ENCODE results near the gene R3HCC1L. TPM values are rescaled to one million over a fixed set of nuclear protein-coding genes. Genes with fewer than 3 reads are reported as not detected.
A peak's percentile ranks its signal among the peaks of the same experiment; 100 is the strongest.
"Not testable (repeated sequence)": the region's sequence is repeated elsewhere in the genome, so short reads cannot be mapped to it uniquely, and the experiment has no call there.

R3HCC1L gene
- total and polyA plus RNA-seq, 2 donors, result 14.7 to 20.4 TPM

- WGBS, result 93% methylated on average over 3 of the region's 3 CpGs
- no peaks in the 10 kb centered on the region for H3K9me3 ChIP-seq (ENCODE audit: control insufficient read depth in 2 of 2, insufficient read depth in 1 of 2, low read length in 1 of 2)
- peaks cover 7 to 9% of the 10 kb centered on the region in 2 donors for H3K4me1 ChIP-seq (ENCODE audit: control insufficient read depth in 2 of 2, insufficient read depth in 2 of 2, low read length in 2 of 2)
- H3K27ac ChIP-seq (ENCODE audit: low read depth in 1 of 2, low read length in 1 of 2), result no peak overlapping the region
- no peaks in the 10 kb centered on the region for H3K36me3 ChIP-seq (ENCODE audit: control insufficient read depth in 2 of 2, insufficient read depth in 2 of 2, low read length in 1 of 2)
- DNase-seq (ENCODE audit: low read depth in 6 of 9, low spot score in 9 of 9), result no peak
- no peaks in the 10 kb centered on the region for H3K27me3 ChIP-seq (ENCODE audit: control insufficient read depth in 2 of 2, insufficient read depth in 1 of 2, low read length in 1 of 2)
- no peak overlapping the region for H3K4me3 ChIP-seq (ENCODE audit: low read length in 2 of 2)
Measured at GRCh38 chr10:98139431-98139830, 5.0 kb downstream of the R3HCC1L start.

- H3K4me3 ChIP-seq (ENCODE audit: low read length in 2 of 2), result no peak overlapping the region
- H3K4me1 ChIP-seq (ENCODE audit: control insufficient read depth in 2 of 2, insufficient read depth in 2 of 2, low read length in 2 of 2), result peaks cover 4 to 5% of the 10 kb centered on the region in 2 donors
- DNase-seq (ENCODE audit: low read depth in 6 of 9, low spot score in 9 of 9), result peak in 1 of 9 donors; percentile 6
- H3K27me3 ChIP-seq (ENCODE audit: control insufficient read depth in 2 of 2, insufficient read depth in 1 of 2, low read length in 1 of 2), result no peaks in the 10 kb centered on the region
- no peaks in the 10 kb centered on the region for H3K9me3 ChIP-seq (ENCODE audit: control insufficient read depth in 2 of 2, insufficient read depth in 1 of 2, low read length in 1 of 2)
- H3K36me3 ChIP-seq (ENCODE audit: control insufficient read depth in 2 of 2, insufficient read depth in 2 of 2, low read length in 1 of 2), result no peaks in the 10 kb centered on the region
- no peak overlapping the region for H3K27ac ChIP-seq (ENCODE audit: low read depth in 1 of 2, low read length in 1 of 2)
Measured at GRCh38 chr10:98141484-98142073, 7.1 kb downstream of the R3HCC1L start.

GRCh38 chr10:98144985-98145384, 10.5 kb downstream of the R3HCC1L start:
- H3K27ac ChIP-seq (ENCODE audit: low read depth in 1 of 2, low read length in 1 of 2), result no peak overlapping the region
- H3K27me3 ChIP-seq (ENCODE audit: control insufficient read depth in 2 of 2, insufficient read depth in 1 of 2, low read length in 1 of 2), result no peaks in the 10 kb centered on the region
- H3K4me1 ChIP-seq (ENCODE audit: control insufficient read depth in 2 of 2, insufficient read depth in 2 of 2, low read length in 2 of 2), result no peaks in the 10 kb centered on the region
- H3K36me3 ChIP-seq (ENCODE audit: control insufficient read depth in 2 of 2, insufficient read depth in 2 of 2, low read length in 1 of 2), result no peaks in the 10 kb centered on the region
- H3K4me3 ChIP-seq (ENCODE audit: low read length in 2 of 2), result no peak overlapping the region
- no peak for DNase-seq (ENCODE audit: low read depth in 6 of 9, low spot score in 9 of 9)
- no peaks in the 10 kb centered on the region for H3K9me3 ChIP-seq (ENCODE audit: control insufficient read depth in 2 of 2, insufficient read depth in 1 of 2, low read length in 1 of 2)
- over 99% methylated on average over 2 of the region's 2 CpGs for WGBS

- H3K9me3 ChIP-seq (ENCODE audit: control insufficient read depth in 2 of 2, insufficient read depth in 1 of 2, low read length in 1 of 2), result peaks cover 0 to 9% of the 10 kb centered on the region in 2 donors
- H3K36me3 ChIP-seq (ENCODE audit: control insufficient read depth in 2 of 2, insufficient read depth in 2 of 2, low read length in 1 of 2), result peaks cover 0 to 5% of the 10 kb centered on the region in 2 donors
- no peak for DNase-seq (ENCODE audit: low read depth in 6 of 9, low spot score in 9 of 9)
- H3K4me3 ChIP-seq (ENCODE audit: low read length in 2 of 2), result no peak overlapping the region
- no peak overlapping the region for H3K27ac ChIP-seq (ENCODE audit: low read depth in 1 of 2, low read length in 1 of 2)
- no peaks in the 10 kb centered on the region for H3K4me1 ChIP-seq (ENCODE audit: control insufficient read depth in 2 of 2, insufficient read depth in 2 of 2, low read length in 2 of 2)
- 96% methylated on average over 1 of the region's 1 CpG for WGBS
- no peaks in the 10 kb centered on the region for H3K27me3 ChIP-seq (ENCODE audit: control insufficient read depth in 2 of 2, insufficient read depth in 1 of 2, low read length in 1 of 2)
Measured at GRCh38 chr10:98149858-98150257, 15.4 kb downstream of the R3HCC1L start.

- Histone ChIP-seq H3K4me1 (ENCODE audit: control insufficient read depth in 2 of 2, insufficient read depth in 2 of 2, low read length in 2 of 2) (no peaks in the 10 kb centered on the region), H3K9me3 (ENCODE audit: control insufficient read depth in 2 of 2, insufficient read depth in 1 of 2, low read length in 1 of 2) (peaks cover 0 to 9% of the 10 kb centered on the region in 2 donors), H3K36me3 (ENCODE audit: control insufficient read depth in 2 of 2, insufficient read depth in 2 of 2, low read length in 1 of 2) (peaks cover 0 to 5% of the 10 kb centered on the region in 2 donors), H3K27ac (ENCODE audit: low read depth in 1 of 2, low read length in 1 of 2) (no peak overlapping the region), H3K4me3 (ENCODE audit: low read length in 2 of 2) (no peak overlapping the region), H3K27me3 (ENCODE audit: control insufficient read depth in 2 of 2, insufficient read depth in 1 of 2, low read length in 1 of 2) (no peaks in the 10 kb centered on the region)
- WGBS, result 98% methylated on average over 5 of the region's 5 CpGs
- DNase-seq (ENCODE audit: low read depth in 6 of 9, low spot score in 9 of 9), result no peak
Measured at GRCh38 chr10:98150544-98150943, 16.1 kb downstream of the R3HCC1L start.

- not testable (repeated sequence) for H3K36me3 ChIP-seq (ENCODE audit: control insufficient read depth in 2 of 2, insufficient read depth in 2 of 2, low read length in 1 of 2); H3K9me3 ChIP-seq (ENCODE audit: control insufficient read depth in 2 of 2, insufficient read depth in 1 of 2, low read length in 1 of 2); H3K4me3 ChIP-seq (ENCODE audit: low read length in 2 of 2); DNase-seq (ENCODE audit: low read depth in 6 of 9, low spot score in 9 of 9); H3K27me3 ChIP-seq (ENCODE audit: control insufficient read depth in 2 of 2, insufficient read depth in 1 of 2, low read length in 1 of 2); H3K27ac ChIP-seq (ENCODE audit: low read depth in 1 of 2, low read length in 1 of 2); H3K4me1 ChIP-seq (ENCODE audit: control insufficient read depth in 2 of 2, insufficient read depth in 2 of 2, low read length in 2 of 2)
- 91% methylated on average over 30 of the region's 30 CpGs for whole genome bisulfite sequencing
Measured at GRCh38 chr10:98152778-98153177, 18.3 kb downstream of the R3HCC1L start.

GRCh38 chr10:98153213-98153958, 18.9 kb downstream of the R3HCC1L start:
- H3K27me3 ChIP-seq (ENCODE audit: control insufficient read depth in 2 of 2, insufficient read depth in 1 of 2, low read length in 1 of 2); H3K4me1 ChIP-seq (ENCODE audit: control insufficient read depth in 2 of 2, insufficient read depth in 2 of 2, low read length in 2 of 2); DNase-seq (ENCODE audit: low read depth in 6 of 9, low spot score in 9 of 9); H3K9me3 ChIP-seq (ENCODE audit: control insufficient read depth in 2 of 2, insufficient read depth in 1 of 2, low read length in 1 of 2); H3K4me3 ChIP-seq (ENCODE audit: low read length in 2 of 2); H3K36me3 ChIP-seq (ENCODE audit: control insufficient read depth in 2 of 2, insufficient read depth in 2 of 2, low read length in 1 of 2); H3K27ac ChIP-seq (ENCODE audit: low read depth in 1 of 2, low read length in 1 of 2): not testable (repeated sequence)
- WGBS, result 94% methylated on average over 8 of the region's 8 CpGs

GRCh38 chr10:98154076-98154475, 19.6 kb downstream of the R3HCC1L start:
- H3K9me3 ChIP-seq (ENCODE audit: control insufficient read depth in 2 of 2, insufficient read depth in 1 of 2, low read length in 1 of 2), result peaks cover 0 to 9% of the 10 kb centered on the region in 2 donors
- WGBS, result 98% methylated on average over 3 of the region's 3 CpGs
- no peak for DNase-seq (ENCODE audit: low read depth in 6 of 9, low spot score in 9 of 9)
- H3K4me1 ChIP-seq (ENCODE audit: control insufficient read depth in 2 of 2, insufficient read depth in 2 of 2, low read length in 2 of 2), result no peaks in the 10 kb centered on the region
- no peaks in the 10 kb centered on the region for H3K27me3 ChIP-seq (ENCODE audit: control insufficient read depth in 2 of 2, insufficient read depth in 1 of 2, low read length in 1 of 2)
- H3K27ac ChIP-seq (ENCODE audit: low read depth in 1 of 2, low read length in 1 of 2), result no peak overlapping the region
- H3K36me3 ChIP-seq (ENCODE audit: control insufficient read depth in 2 of 2, insufficient read depth in 2 of 2, low read length in 1 of 2), result peaks cover 4 to 10% of the 10 kb centered on the region in 2 donors
- H3K4me3 ChIP-seq (ENCODE audit: low read length in 2 of 2), result no peak overlapping the region

- Histone ChIP-seq H3K4me3 (ENCODE audit: low read length in 2 of 2) (no peak overlapping the region), H3K4me1 (ENCODE audit: control insufficient read depth in 2 of 2, insufficient read depth in 2 of 2, low read length in 2 of 2) (no peaks in the 10 kb centered on the region), H3K27me3 (ENCODE audit: control insufficient read depth in 2 of 2, insufficient read depth in 1 of 2, low read length in 1 of 2) (no peaks in the 10 kb centered on the region), H3K36me3 (ENCODE audit: control insufficient read depth in 2 of 2, insufficient read depth in 2 of 2, low read length in 1 of 2) (peaks cover 6 to 8% of the 10 kb centered on the region in 2 donors), H3K9me3 (ENCODE audit: control insufficient read depth in 2 of 2, insufficient read depth in 1 of 2, low read length in 1 of 2) (no peaks in the 10 kb centered on the region), H3K27ac (ENCODE audit: low read depth in 1 of 2, low read length in 1 of 2) (no peak overlapping the region)
- DNase-seq (ENCODE audit: low read depth in 6 of 9, low spot score in 9 of 9), result no peak
- 93% methylated on average over 1 of the region's 1 CpG for WGBS
Measured at GRCh38 chr10:98158576-98158975, 24.1 kb downstream of the R3HCC1L start.

Data from thymus (tissue), 11 donors.